ENCODE measurements around the gene MCM10. TPM values are rescaled to one million over a fixed set of nuclear protein-coding genes. Genes with fewer than 3 reads are reported as not detected.

MCM10 gene
- total and polyA plus RNA-seq, 12 donors, result 0.07 to 3.8 (median 0.25) TPM; not detected in 3

- Histone ChIP-seq H3K9me3 (peaks cover 0 to 5% (median 0%) of the 10 kb centered on the region in 11 donors), H3K36me3 (peaks cover 0 to 12% (median 0%) of the 10 kb centered on the region in 9 donors), H3K27me3 (no peaks in the 10 kb centered on the region), H3K4me1 (no peaks in the 10 kb centered on the region), H3K27ac (no peak overlapping the region), H3K4me3 (no peak overlapping the region)
- WGBS, 2 donors, result 88 to 90% methylated on average over 3 of the region's 3 CpGs
- intact Hi-C loops (cut with DNase I), result no loop called here
- TF ChIP-seq, protein P1, sequence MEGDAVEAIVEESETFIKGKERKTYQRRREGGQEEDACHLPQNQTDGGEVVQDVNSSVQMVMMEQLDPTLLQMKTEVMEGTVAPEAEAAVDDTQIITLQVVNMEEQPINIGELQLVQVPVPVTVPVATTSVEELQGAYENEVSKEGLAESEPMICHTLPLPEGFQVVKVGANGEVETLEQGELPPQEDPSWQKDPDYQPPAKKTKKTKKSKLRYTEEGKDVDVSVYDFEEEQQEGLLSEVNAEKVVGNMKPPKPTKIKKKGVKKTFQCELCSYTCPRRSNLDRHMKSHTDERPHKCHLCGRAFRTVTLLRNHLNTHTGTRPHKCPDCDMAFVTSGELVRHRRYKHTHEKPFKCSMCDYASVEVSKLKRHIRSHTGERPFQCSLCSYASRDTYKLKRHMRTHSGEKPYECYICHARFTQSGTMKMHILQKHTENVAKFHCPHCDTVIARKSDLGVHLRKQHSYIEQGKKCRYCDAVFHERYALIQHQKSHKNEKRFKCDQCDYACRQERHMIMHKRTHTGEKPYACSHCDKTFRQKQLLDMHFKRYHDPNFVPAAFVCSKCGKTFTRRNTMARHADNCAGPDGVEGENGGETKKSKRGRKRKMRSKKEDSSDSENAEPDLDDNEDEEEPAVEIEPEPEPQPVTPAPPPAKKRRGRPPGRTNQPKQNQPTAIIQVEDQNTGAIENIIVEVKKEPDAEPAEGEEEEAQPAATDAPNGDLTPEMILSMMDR (IDR thresholded peaks at IDR 0.05), result no peak
- ATAC-seq, result no peak
- no peak for DNase-seq
Observed at GRCh38 chr10:13190816-13191215, 29.5 kb downstream of the MCM10 start.

DNA sequence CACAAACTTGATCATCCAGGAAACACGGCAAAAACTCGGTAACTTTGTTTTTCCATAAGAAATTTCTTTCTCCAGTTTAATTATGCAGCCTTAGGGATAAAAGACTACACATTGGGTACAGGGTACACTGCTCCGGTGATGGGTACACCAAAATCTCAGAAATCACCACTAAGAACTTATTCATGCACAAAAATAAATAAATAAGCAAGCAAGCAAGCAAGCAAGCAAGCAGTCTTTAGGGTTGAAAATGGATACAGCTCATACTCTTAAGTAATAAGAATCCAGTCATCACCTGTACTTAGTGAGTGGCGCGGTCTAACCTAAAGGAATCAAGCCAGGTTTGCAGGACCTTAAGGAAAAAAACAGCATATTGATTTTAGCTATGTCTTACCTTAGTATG, 30.0 kb downstream of the MCM10 start:
- 95 to 96% methylated on average over 5 of the region's 5 CpGs for WGBS, 2 donors
- Histone ChIP-seq H3K4me3 (no peak overlapping the region), H3K9me3 (peaks cover 0 to 5% (median 0%) of the 10 kb centered on the region in 11 donors), H3K27ac (no peak overlapping the region), H3K27me3 (no peaks in the 10 kb centered on the region), H3K36me3 (peaks cover 0 to 17% (median 0%) of the 10 kb centered on the region in 9 donors), H3K4me1 (no peaks in the 10 kb centered on the region)
- ATAC-seq, result no peak
- TF ChIP-seq, protein P1 (IDR thresholded peaks at IDR 0.05), result no peak
- intact Hi-C loops (cut with DNase I), result no loop called here
- no peak for DNase-seq

GRCh38 chr10:13193637-13194036, 32.3 kb downstream of the MCM10 start:
- 87 to 88% methylated on average over 7 of the region's 7 CpGs for WGBS, 2 donors
- Histone ChIP-seq H3K4me3 (no peak overlapping the region), H3K9me3 (no peaks in the 10 kb centered on the region), H3K27me3 (no peaks in the 10 kb centered on the region), H3K4me1 (no peaks in the 10 kb centered on the region), H3K27ac (no peak overlapping the region), H3K36me3 (peaks cover 0 to 22% (median 0%) of the 10 kb centered on the region in 9 donors)
- TF ChIP-seq, protein P1 (IDR thresholded peaks at IDR 0.05), result no peak
- DNase-seq, result no peak
- no peak for ATAC-seq
- intact Hi-C loops (cut with DNase I), result no loop called here

GRCh38 chr10:13195016-13195415, 33.7 kb downstream of the MCM10 start:
- 94% methylated on average over 6 of the region's 6 CpGs for WGBS, 2 donors
- ATAC-seq, result no peak
- Histone ChIP-seq H3K36me3 (peaks cover 0 to 29% (median 0%) of the 10 kb centered on the region in 9 donors), H3K9me3 (no peaks in the 10 kb centered on the region), H3K4me1 (no peaks in the 10 kb centered on the region), H3K27me3 (no peaks in the 10 kb centered on the region), H3K4me3 (no peak overlapping the region), H3K27ac (no peak overlapping the region)
- no peak for DNase-seq
- intact Hi-C loops (cut with DNase I), result no loop called here
- TF ChIP-seq, protein P1 (IDR thresholded peaks at IDR 0.05), result no peak
